GM13977 (cell line): ENCODE measurements around the gene HAO2.
"Not testable (repeated sequence)": the region's sequence is repeated elsewhere in the genome, so short reads cannot be mapped to it uniquely, and the experiment has no call there.

Experiments used
- DNase-seq: peaks from one replicate; pipeline ENCODE4 v3.0.0; 2012; ENCODE audit warnings: low spot score
- CTCF ChIP-seq: IDR thresholded peaks from 2 replicates; pipeline ENCODE4 v1.5.1; 2012; ENCODE audit warnings: mild to moderate bottlenecking, control low read depth; ENCODE audit not compliant: insufficient read depth; ENCODE audit errors: extremely low read depth, missing control alignments
- in situ Hi-C: fragments of 300-500 bp; cut with MboI; formaldehyde crosslinking; loops from one replicate; pipeline ENCODE4 v1.12.0; 2022; ENCODE audit warnings: low sequenced_read_pairs, low pct_unique_long_range_greater_than_20kb, mixed read lengths, inconsistent platforms; ENCODE audit not compliant: unreplicated experiment

Gene HAO2

GRCh38 chr1:119332622-119333021 lies 36.0 kb upstream of the HAO2 start:
- no peak for DNase-seq
- TF ChIP-seq CTCF = no peak
- in situ Hi-C loops = no loop called here

DNA sequence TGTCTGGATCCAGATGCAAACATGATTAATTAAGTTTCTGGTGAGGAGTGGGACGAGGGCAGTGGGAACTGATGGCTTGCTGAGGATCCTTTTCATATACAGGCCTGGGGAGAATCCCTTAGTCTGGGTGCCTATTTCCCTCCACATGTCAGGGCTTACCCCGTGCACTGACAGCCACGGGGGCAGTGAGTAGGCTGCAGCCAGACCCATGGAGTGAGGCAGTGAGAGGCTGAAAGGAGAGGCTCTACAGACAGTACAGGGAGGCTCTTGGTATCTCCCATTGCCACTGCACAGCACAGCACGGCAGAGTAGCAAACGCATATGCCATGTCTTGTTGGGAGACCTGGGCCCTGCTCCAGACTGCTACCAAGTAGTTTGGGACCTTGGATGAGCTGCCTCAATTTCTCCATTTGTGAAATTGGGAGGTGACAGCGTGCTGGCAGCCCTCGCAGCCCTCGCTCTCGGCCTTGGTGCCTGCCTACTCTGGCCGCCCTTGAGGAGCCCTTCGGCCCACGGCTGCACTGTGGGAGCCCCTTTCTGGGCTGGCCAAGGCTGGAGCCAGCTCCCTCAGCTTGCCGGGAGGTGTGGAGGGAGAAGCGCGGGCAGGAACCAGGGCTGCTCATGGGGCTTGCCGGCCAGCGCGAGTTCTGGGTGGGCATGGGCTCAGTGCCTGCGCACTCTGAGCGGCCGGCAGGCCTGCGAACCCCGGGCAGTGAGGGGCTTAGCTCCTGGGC lies 35.3 kb upstream of the HAO2 start:
- no peak for TF ChIP-seq CTCF
- DNase-seq = no peak
- in situ Hi-C loops = no loop called here

GRCh38 chr1:119333897-119334250 lies 34.7 kb upstream of the HAO2 start:
- in situ Hi-C loops, DNase-seq: not testable (repeated sequence)

GRCh38 chr1:119336848-119337247 lies 31.7 kb upstream of the HAO2 start:
- in situ Hi-C loops = no loop called here
- TF ChIP-seq CTCF = no peak
- no peak for DNase-seq

- in situ Hi-C loops = no loop called here
- DNase-seq = no peak
- TF ChIP-seq CTCF = no peak
Measured at GRCh38 chr1:119338004-119338403, 30.6 kb upstream of the HAO2 start.

DNA sequence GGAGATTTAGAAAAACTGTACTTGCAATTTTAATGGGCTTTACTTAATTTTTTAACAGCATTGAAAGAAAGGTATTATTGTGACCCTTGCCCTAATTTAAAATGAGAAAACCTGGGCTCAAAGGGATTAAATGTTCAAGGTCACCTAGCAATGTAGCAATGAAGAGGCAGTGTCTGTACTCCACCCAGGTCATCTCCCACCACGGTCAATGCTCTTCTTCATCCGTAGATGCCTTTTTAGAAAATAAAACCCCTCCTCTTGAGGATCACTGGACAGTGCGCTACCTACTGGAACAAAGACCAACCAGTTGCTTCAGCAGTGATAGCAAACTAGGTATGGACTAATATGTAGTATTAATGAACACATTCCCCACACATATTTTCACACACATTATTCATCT lies 29.8 kb upstream of the HAO2 start:
- in situ Hi-C loops = no loop called here
- DNase-seq = no peak
- no peak for TF ChIP-seq CTCF

GRCh38 chr1:119340861-119341261 lies 27.7 kb upstream of the HAO2 start:
- TF ChIP-seq CTCF = no peak

More at GRCh38 chr1:119340861-119341261, 27.7 kb upstream of the HAO2 start:
- in situ Hi-C loops = no loop called here
- no peak for DNase-seq
